ENCODE measurements around the gene R3HDM2. TPM values are rescaled to one million over a fixed set of nuclear protein-coding genes. Genes with fewer than 3 reads are reported as not detected.
"Not testable (repeated sequence)": the region's sequence is repeated elsewhere in the genome, so short reads cannot be mapped to it uniquely, and the experiment has no call there.

R3HDM2 gene
- total RNA-seq, 1 donor from 2014 or later: 3.9 TPM

DNA sequence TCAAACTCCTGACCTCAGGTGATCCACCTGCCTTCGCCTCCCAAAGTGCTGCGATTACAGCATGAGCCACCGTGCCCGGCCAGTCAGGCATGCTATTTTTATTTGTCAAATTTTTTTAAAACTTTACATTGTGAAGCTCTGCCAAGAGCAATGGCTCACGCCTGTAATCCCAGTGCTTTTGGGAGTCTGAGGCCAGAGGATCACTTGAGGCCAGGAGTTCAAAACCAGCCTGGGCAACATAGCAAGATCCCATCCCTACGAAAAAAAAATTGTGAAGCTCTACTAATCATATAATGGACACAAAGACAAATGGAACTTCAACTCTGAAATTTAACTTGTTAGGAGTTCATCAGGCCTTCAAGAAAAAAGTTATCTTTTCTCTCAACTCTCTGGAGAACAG is 1.9 kb downstream of the R3HDM2 start:
- DNase-seq (ENCODE audit: low spot score): no peak

DNA sequence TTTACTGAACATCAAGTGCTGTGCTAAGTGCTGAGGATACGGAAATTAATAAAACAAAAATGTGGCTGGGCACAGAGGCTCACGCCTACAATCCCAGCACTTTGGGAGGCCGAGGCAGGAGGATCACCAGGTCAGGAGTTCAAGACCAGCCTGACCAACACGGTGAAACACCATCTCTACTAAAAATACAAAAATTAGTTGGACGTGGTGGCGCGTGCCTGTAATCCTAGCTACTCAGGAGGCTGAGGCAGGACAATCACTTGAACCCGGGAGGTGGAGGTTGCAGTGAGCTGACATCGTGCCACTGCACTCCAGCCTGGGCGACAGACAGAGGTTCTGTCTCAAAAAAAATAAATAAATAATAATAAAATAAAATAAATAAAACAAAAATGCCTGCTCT is 3.9 kb downstream of the R3HDM2 start:
- not testable (repeated sequence) for DNase-seq (ENCODE audit: low spot score)

- no peak for DNase-seq (ENCODE audit: low spot score)
Observed at GRCh38 chr12:57420482-57420881, 10.4 kb downstream of the R3HDM2 start.

GRCh38 chr12:57419495-57419894 is 11.3 kb downstream of the R3HDM2 start:
- DNase-seq (ENCODE audit: low spot score): no peak

- no peak for DNase-seq (ENCODE audit: low spot score)
Observed at GRCh38 chr12:57418255-57418654, 12.6 kb downstream of the R3HDM2 start.

GRCh38 chr12:57416039-57416996 is 14.5 kb downstream of the R3HDM2 start:
- no peak for DNase-seq (ENCODE audit: low spot score)

GRCh38 chr12:57415088-57415487 is 15.8 kb downstream of the R3HDM2 start:
- no peak for DNase-seq (ENCODE audit: low spot score)

- DNase-seq (ENCODE audit: low spot score): not testable (repeated sequence)
Observed at GRCh38 chr12:57414160-57414559, 16.7 kb downstream of the R3HDM2 start.

GRCh38 chr12:57410534-57410933 is 20.3 kb downstream of the R3HDM2 start:
- DNase-seq (ENCODE audit: low spot score): no peak

DNA sequence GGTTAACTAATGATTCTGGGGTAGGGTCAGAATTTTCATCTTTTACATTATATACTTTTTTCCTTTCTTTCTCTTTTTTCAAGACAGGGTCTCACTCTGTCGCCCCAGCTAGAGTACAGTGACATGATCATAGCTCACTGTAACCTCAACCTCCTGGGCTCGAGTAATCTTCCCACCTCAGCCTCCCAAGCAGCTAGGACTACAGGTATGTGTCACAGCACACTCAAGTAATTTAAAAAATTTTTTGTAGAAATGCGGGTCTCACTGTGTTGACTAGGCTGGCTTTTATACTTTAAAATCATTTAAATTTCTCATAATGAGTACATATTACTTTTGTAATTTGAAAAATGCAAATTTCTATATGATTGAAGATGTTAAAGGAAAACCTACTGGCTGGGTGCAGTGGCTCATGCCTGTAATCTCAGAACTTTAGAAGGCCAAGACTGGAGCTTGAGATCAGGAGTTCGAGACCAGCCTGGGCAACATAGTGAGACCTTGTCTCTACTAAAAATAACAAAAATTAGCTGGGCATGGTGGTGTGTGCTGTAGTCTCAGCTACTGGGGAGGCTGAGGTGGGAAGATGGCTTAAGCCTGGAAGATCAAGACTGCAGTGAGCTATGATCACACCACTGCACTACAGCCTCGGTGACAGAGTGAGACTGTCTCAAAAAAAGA is 25.7 kb downstream of the R3HDM2 start:
- no peak for DNase-seq (ENCODE audit: low spot score)

DNA sequence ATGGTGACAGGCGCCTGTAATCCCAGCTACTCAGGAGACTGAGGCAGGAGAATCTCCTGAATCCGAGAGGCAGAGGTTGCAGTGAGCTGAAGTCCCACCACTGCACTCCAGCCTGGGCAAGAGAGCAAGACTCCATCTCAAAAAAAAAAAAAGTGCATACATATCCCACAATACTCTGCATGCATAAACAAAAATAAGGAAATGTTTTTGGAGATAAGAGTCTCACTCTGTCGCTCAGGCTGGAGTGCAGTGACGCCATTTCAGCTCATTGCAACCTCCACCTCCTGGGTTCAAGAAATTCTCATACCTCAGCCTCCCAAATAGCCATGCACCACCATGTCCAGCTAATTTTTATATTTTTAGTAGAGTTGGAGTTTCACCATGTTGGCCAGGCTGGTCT is 28.7 kb downstream of the R3HDM2 start:
- not testable (repeated sequence) for DNase-seq (ENCODE audit: low spot score)

DNA sequence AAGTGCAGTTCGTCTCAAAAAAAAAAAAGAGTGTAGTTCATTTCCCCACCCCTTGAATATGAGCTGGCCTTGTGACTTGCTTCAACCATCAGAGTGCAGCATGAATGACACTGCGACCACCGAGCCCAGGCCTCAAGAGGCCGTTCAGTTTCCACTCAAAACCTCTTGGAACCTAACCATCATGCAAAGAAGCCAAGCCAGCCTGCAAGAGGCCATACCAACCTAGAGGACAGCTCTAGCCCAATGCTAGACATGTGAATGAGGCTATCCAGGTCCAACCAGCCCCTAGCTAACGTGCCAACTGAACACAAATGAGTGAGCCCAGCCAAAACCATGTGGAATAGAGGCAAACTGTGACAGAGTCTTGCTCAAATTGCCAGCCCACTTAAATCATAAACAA is 29.7 kb downstream of the R3HDM2 start:
- DNase-seq (ENCODE audit: low spot score): no peak

DNA sequence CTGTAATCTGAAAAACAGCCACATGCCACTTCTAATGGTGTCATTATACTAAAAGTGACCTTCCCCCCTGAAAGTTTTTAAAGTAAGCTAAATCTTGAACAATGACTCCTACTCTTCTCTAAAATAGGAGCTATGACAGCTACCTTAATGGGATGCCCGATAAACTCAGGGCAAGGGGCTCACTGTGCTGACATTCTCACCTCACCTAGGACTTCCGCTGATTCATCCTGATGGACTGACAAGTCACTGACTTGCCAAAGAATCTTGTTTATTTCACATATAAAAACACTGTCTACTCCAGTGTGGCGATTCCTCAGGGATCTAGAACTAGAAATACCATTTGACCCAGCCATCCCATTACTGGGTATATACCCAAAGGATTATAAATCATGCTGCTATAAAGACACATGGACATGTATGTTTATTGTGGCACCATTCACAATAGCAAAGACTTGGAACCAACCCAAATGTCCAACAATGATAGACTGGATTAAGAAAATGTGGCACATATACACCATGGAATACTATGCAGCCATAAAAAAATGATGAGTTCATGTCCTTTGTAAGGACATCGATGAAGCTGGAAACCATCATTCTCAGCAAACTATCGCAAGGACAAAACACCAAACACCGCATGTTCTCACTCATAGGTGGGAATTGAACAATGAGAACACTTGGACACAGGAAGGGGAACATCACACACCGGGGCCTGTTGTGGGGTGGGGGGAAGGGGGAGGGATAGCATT is 31.0 kb downstream of the R3HDM2 start:
- DNase-seq (ENCODE audit: low spot score): not testable (repeated sequence)

- no peak for DNase-seq (ENCODE audit: low spot score)
Observed at GRCh38 chr12:57397441-57397840, 33.4 kb downstream of the R3HDM2 start.

GRCh38 chr12:57395121-57395520 is 35.7 kb downstream of the R3HDM2 start:
- no peak for DNase-seq (ENCODE audit: low spot score)

DNA sequence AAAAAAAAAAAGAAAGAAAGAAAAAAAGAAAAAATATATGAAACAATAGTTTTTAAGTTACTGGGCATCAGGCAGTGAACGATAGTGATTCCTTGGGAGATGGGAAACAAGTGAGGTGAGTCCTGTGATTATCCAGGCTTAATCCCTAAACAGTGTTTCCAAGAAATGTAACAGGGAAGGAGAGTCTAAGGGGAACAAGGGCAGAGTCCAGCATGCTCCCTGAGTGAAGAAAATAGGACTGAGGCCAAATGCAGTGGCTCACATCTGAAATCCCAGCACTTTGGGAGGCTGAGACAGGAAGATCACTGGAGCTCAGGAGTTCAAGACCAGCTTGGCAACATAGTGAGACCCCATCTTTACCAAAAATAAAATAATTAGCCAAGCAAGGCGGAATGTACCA is 40.7 kb downstream of the R3HDM2 start:
- no peak for DNase-seq (ENCODE audit: low spot score)

GRCh38 chr12:57389033-57389432 is 41.8 kb downstream of the R3HDM2 start:
- DNase-seq (ENCODE audit: low spot score): no peak

DNA sequence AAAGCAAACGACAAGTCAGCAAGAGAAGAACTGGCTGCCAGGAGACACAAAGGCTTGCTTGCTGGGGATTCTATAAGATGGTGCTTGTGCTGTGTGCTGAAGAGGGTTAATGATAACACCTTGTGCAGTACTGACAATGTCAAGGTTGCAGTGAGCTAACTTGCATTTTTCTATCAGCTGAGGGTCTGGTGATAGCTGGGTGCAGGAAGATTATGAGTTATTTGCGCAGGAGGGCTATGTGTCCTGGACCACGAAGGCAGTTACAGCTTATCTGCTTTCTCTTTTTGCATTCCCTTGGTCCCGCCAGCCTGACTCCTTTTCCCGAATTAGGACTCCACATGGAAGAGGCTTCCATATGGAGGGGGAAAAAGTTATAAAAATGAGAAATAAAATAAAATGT is 42.4 kb downstream of the R3HDM2 start:
- DNase-seq (ENCODE audit: low spot score): no peak

GRCh38 chr12:57386187-57386720 is 44.6 kb downstream of the R3HDM2 start:
- DNase-seq (ENCODE audit: low spot score): no peak

DNA sequence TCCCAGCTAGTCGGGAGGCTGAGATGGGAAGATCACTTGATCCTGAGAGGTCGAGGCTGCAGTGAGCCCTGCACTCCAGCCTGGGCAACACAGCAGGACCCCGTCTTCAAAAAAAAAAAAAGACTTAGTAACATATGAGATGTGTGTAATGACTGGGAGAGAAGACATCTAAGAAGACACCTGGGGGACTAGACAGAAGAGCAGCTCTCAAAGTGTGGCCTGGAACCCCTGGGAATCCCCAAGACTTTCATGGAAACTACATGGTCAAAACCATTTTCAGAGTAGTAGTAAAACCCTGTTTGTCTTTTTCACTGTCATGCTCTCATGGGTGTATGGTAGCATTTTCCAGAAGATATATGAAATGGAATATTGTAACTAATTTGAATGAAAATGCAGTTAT is 45.3 kb downstream of the R3HDM2 start:
- DNase-seq (ENCODE audit: low spot score): no peak

- no peak for DNase-seq (ENCODE audit: low spot score)
Observed at GRCh38 chr12:57384478-57384877, 46.4 kb downstream of the R3HDM2 start.

DNA sequence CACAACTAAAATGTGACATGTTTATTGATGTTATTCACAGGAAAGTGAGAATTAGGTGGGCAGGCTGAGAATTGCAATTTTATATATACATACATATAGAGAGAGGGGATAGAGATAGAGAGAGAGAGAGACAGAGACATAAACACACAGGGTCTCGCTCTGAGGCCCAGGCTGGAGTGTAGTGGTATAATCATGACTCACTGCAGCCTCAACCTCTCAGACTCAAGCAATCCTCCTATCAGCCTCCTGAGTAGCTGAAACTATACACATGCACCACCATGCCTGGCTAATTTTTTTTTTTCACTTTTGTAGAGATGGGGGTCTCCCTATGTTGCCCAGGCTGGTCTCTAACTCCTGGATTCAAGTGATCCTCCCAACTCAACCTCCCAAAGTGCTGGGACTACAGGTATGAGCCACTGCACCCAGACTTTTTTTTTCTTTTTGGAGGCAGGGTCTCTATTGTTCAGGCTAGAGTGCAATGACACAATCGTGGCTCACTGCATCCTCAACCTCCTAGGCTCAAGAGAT is 49.1 kb downstream of the R3HDM2 start:
- DNase-seq (ENCODE audit: low spot score): no peak

Measured in umbilical cord (tissue), 2 donors.